ENCODE measurements around the gene PLA2G15. TPM values are rescaled to one million over a fixed set of nuclear protein-coding genes. Genes with fewer than 3 reads are reported as not detected.

The PLA2G15 gene
- total RNA-seq, 4 donors from 2014 or later = 10.4 to 22.0 (median 15.3) TPM

DNA sequence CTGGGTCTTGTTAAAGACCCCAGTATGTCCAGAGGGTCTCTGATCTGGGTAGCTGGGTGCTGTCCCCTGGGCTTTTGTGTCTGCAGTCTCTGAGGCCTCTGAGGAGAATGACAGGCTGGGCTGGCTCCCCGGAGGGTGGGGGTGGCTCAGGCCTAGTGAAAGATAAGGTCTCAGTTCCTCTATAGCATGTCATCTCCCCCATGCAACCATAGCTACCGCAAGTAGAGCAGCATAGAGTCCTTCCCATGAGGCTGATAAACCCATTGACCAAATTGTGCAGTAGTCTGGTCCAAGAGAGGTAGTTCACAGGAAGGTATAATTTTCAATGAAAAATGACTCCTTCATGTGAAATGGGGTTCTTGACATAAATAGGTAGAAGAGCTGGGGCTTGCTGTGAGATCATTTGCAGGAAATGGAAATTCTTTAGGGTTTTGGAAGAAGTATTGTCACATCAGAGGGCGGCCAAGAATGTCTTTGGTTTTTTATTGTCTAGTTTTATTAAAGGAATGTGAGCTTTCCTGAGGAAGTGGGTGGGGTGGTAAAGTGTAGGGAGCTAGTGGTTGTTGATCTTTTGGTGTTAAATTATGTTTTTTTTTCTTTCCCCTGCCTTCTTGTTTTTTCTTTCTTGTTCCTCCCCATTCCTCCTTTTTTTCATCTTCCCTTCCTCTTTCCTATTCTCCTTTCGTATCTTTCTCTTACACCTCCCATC lies 44.6 kb downstream of the PLA2G15 start:
- DNase-seq (ENCODE audit: extremely low spot score) = no peak
- peaks cover 11 to 77% (median 62%) of the 10 kb centered on the region in 4 donors for H3K36me3 ChIP-seq
- no peaks in the 10 kb centered on the region for H3K27me3 ChIP-seq
- TF ChIP-seq, protein P1, sequence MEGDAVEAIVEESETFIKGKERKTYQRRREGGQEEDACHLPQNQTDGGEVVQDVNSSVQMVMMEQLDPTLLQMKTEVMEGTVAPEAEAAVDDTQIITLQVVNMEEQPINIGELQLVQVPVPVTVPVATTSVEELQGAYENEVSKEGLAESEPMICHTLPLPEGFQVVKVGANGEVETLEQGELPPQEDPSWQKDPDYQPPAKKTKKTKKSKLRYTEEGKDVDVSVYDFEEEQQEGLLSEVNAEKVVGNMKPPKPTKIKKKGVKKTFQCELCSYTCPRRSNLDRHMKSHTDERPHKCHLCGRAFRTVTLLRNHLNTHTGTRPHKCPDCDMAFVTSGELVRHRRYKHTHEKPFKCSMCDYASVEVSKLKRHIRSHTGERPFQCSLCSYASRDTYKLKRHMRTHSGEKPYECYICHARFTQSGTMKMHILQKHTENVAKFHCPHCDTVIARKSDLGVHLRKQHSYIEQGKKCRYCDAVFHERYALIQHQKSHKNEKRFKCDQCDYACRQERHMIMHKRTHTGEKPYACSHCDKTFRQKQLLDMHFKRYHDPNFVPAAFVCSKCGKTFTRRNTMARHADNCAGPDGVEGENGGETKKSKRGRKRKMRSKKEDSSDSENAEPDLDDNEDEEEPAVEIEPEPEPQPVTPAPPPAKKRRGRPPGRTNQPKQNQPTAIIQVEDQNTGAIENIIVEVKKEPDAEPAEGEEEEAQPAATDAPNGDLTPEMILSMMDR (IDR thresholded peaks at IDR 0.05) = no peak
- TF ChIP-seq POLR2AphosphoS5 (IDR thresholded peaks at IDR 0.05) (no peak), EP300 (IDR thresholded peaks at IDR 0.05) (no peak), POLR2A (IDR thresholded peaks at IDR 0.05; ENCODE audit: low read depth) (no peak)
- intact Hi-C loops (cut with DNase I) = no loop called here
- no peaks in the 10 kb centered on the region for H3K9me3 ChIP-seq
- 67% methylated on average over 4 of the region's 4 CpGs for WGBS
- peak overlapping the region in 3 of 4 donors; percentile 45 to 57 (median 56) for H3K27ac ChIP-seq (replicated peaks in 1 of 4)
- H3K4me1 ChIP-seq = peaks cover 43 to 60% (median 53%) of the 10 kb centered on the region in 4 donors
- no peak overlapping the region for H3K4me3 ChIP-seq

DNA sequence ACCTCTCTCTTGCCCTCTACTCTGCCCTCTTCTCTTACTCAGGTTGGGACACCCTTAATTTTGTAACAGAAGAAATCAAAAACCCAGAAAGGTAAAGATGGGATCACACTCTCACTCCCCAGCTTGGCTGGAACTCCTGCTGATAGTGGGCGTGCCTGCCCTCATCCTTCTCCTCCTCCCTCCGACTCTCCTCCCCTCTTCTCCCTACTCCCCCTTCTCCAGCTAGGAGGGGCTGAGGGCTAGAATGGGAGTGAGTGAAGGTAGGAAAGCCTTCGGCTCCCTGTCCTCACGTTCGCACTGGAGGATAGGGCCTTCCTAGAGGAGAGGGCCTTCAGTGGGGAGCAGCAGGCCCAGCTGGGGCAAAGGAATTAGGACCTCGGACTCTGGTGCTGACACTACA lies 45.3 kb downstream of the PLA2G15 start:
- peaks cover 13 to 79% (median 67%) of the 10 kb centered on the region in 4 donors for H3K36me3 ChIP-seq
- H3K27ac ChIP-seq (replicated peaks in 1 of 4) = peak overlapping the region in 3 of 4 donors; percentile 0 to 57 (median 17)
- H3K4me1 ChIP-seq = peaks cover 36 to 57% (median 47%) of the 10 kb centered on the region in 4 donors

DNA sequence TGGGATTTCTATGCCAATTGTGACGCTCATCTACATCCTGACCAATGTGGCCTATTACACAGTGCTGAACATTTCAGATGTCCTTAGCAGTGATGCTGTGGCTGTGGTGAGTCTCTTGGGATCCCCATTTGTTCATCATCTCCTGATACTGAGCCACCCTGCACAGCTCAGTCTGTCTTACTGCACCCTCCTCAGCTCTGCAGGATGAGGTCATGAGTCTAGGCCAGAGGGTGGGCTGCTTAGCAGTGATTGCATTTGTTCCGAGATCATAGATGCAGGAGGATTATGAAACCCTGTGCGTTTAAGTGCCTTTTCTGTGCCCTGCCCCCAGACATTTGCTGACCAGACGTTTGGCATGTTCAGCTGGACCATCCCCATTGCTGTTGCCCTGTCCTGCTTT lies 46.1 kb downstream of the PLA2G15 start:
- intact Hi-C loops (cut with DNase I) = no loop called here

More for the DNA sequence above, 45.3 kb downstream of the PLA2G15 start:
- no peaks in the 10 kb centered on the region for H3K27me3 ChIP-seq
- H3K9me3 ChIP-seq = no peaks in the 10 kb centered on the region
- no peak for DNase-seq (ENCODE audit: extremely low spot score)
- intact Hi-C loops (cut with DNase I) = no loop called here
- WGBS = 76% methylated on average over 6 of the region's 6 CpGs
- TF ChIP-seq, protein P1 (IDR thresholded peaks at IDR 0.05) = no peak
- TF ChIP-seq POLR2AphosphoS5 (IDR thresholded peaks at IDR 0.05) (no peak), EP300 (IDR thresholded peaks at IDR 0.05) (no peak), POLR2A (IDR thresholded peaks at IDR 0.05; ENCODE audit: low read depth) (no peak)
- H3K4me3 ChIP-seq = no peak overlapping the region

DNA sequence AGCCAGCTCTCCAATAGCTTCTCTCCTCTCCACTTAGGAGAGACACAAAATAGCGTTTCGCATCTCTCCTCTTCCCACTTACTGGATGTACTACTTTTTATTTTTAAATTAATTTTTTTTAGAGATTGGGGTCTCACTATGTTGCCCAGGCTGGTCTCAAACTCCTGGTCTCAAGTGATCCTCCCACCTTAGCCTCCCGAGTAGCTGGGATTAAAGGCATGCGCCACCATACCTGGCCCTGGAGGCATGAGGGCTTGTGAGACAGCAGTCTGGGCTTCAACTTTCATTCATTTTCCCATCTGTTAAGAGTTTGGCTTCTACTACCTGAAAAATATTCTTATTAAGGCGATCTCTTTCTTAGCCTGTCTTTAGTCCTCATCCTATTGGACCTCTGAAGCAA lies 47.3 kb downstream of the PLA2G15 start:
- Histone ChIP-seq H3K4me3 (no peak overlapping the region), H3K27me3 (no peaks in the 10 kb centered on the region), H3K36me3 (peaks cover 23 to 93% (median 83%) of the 10 kb centered on the region in 4 donors), H3K27ac (replicated peaks in 1 of 4) (no peak overlapping the region), H3K4me1 (peaks cover 21 to 51% (median 28%) of the 10 kb centered on the region in 4 donors), H3K9me3 (no peaks in the 10 kb centered on the region)
- WGBS = 84% methylated on average over 5 of the region's 5 CpGs
- DNase-seq (ENCODE audit: extremely low spot score) = no peak
- intact Hi-C loops (cut with DNase I) = no loop called here
- no peak for TF ChIP-seq EP300 (IDR thresholded peaks at IDR 0.05)
- TF ChIP-seq POLR2A (IDR thresholded peaks at IDR 0.05; ENCODE audit: low read depth) = no peak
- TF ChIP-seq, protein P1 (IDR thresholded peaks at IDR 0.05) = no peak
- no peak for TF ChIP-seq POLR2AphosphoS5 (IDR thresholded peaks at IDR 0.05)

More for the DNA sequence above, 46.1 kb downstream of the PLA2G15 start:
- Histone ChIP-seq H3K27ac (replicated peaks in 1 of 4) (no peak overlapping the region), H3K4me3 (no peak overlapping the region), H3K36me3 (peaks cover 17 to 87% (median 74%) of the 10 kb centered on the region in 4 donors), H3K4me1 (peaks cover 32 to 57% (median 39%) of the 10 kb centered on the region in 4 donors), H3K9me3 (no peaks in the 10 kb centered on the region), H3K27me3 (no peaks in the 10 kb centered on the region)
- TF ChIP-seq POLR2A (IDR thresholded peaks at IDR 0.05; ENCODE audit: low read depth) (no peak), POLR2AphosphoS5 (IDR thresholded peaks at IDR 0.05) (no peak), EP300 (IDR thresholded peaks at IDR 0.05) (no peak)
- TF ChIP-seq, protein P1 (IDR thresholded peaks at IDR 0.05) = no peak
- DNase-seq (ENCODE audit: extremely low spot score) = no peak
- WGBS = 72% methylated on average over 4 of the region's 4 CpGs

All from esophagus muscularis mucosa (tissue), 4 donors.